HG03066 (cell line): ENCODE measurements around the gene CCNF.

ENCODE experiments used
- ATAC-seq: cut with Tn5 transposase; IDR thresholded peaks from one replicate; pipeline ENCODE4 v1.9.1; 2021; ENCODE audit warnings: low read depth; ENCODE audit not compliant: unreplicated experiment

The CCNF gene

DNA sequence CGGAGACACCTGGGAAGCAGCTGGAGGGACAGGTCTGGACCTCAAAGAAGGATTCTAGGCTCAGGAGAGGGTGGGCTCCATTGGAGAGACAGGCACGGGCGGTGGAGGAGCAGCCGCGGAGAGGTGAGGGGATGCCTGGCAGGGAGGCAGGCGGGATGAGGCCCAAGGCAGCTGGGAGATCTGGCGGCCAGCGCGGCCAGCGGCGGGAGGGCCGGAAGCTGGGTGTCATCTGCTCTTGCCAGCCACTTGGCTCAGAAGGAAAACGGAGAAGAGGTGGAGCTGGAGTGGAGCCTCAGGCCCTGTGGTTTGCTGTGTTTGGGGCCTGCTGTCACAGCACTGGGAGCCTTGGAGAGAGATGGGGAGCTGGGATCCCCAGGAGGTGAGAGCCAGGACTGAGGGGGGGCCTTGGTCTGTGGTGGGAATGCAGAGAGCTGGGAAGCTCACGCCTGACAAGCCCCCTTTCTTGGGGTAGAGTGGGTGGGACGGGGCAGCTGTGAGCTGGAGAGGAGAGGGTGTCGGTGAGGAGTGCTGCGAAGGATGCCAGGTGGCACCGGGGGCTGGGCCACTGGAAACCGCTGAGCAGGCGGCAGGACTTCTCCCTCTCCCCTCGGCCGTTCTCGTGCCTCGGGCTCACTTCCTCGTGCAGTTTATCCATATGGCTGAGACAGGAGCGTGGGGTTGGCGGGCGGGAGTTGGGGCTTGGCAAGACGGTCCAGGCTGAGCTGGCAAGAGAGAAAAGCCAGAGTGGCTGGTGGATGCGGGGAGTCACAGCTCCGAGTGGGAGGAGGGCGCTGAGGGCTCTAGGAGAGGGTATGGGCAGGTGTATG lies 53.7 kb downstream of the CCNF start:
- ATAC-seq, result no peak

- ATAC-seq, result no peak
These were observed 55.0 kb downstream of the CCNF start for GRCh38 chr16:2483939-2484897.

GRCh38 chr16:2484898-2485508 lies 55.8 kb downstream of the CCNF start:
- no peak for ATAC-seq

DNA sequence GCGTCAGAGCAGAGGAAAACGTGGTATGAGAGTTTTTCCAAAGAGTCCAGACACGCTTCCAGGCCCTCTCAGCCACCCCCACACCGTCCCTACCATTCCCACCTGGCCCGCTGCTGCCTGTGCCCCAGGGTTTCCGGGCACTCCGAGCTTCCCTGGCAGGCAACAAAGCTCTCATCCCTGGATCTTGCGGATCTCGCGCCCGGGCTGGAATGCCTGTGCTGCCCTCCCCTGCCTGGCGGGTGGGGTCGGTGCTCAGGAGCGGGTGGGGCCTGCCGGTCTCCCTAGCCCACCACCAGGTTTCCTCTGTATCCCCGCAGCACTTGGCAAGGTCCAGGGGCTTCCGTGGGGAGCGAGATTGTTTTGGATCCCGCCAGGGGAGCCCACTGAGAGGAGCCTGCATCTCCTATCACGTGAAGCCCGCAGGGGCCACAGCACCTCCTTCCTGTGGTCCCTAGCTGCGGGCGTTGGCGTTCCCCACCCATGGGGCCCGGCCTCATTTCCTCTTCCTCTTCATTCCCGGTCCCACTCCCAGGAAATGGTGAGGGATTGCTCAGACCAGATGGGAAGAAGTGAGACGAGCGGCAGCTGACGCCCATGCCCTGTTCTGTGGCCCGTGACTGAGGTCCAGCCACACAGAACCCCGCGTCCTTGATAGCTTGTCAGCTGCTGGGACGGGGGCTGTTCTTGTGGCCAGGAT lies 56.7 kb downstream of the CCNF start:
- no peak for ATAC-seq

DNA sequence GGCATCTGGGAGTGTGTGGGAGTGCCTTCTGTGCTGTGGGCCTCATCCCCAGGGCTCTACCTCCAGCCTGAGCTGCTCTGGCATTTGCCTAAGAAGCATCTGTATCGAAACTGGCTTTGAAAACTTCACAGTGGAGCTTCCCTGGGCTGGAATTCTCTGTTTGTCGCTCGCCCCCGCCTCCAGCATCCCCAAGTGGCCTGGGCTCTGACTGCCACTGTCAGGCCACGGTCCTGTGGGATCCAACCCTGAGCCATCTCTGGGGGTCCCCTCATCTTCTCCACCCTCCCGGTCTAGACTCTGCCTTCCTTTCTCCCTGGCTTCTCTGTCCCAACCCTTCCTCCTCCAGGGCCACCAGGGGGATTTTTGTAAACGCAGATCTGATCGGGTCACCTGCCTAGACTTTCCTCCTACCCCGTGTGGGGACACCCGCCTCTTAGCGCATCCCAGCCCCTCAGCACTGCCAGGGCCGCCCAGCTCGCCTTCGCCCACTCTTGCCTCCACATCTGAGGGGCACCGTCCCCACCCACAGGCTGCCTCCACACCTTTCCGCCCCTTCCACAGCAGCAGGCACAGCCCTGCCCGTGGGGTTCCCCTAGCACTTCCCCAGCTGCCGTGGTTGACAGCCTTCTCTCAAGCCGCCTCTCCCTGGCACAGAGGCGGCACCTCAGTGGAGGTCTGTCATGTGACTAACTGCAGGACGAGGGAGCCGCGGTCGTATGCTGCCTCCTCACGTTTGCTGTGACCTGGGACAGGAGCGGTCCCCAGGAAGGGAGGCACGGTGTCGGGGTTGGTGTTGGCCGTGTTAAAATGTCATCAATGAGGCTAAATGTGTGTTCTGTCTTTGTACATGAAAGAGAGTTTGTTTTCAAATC lies 57.6 kb downstream of the CCNF start:
- ATAC-seq, result no peak

GRCh38 chr16:2487517-2487842 lies 58.2 kb downstream of the CCNF start:
- no peak for ATAC-seq

DNA sequence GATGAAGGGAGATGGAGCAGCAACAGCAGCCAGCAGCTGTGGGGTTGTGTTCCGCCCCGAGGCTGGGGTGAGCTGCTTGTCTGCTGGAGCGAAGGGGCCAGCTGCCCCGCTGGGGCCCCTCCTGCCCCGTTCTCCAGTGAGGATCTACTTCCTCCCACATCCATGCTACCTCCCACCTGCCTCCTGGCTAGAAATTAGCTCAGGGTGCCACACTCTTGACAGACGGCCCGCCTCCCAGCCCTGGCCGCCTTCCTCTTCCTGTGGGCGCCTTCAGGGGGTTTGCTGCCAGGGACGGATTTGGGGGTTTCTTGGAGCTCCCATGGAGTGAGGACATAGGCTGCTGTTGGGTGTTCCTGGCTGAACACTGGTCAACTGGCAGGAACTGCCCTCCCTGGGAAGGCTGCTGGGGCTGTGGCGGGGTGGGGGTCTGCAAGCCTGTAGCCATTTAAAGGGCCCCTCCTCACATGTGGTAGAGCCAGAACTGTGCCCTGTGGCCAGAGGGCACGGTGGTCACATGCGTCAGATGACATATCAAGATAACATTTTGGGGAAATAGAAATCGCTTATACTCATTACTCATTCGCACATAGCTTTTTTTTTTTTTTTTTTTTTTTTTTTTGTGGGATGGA lies 58.8 kb downstream of the CCNF start:
- ATAC-seq, result no peak

DNA sequence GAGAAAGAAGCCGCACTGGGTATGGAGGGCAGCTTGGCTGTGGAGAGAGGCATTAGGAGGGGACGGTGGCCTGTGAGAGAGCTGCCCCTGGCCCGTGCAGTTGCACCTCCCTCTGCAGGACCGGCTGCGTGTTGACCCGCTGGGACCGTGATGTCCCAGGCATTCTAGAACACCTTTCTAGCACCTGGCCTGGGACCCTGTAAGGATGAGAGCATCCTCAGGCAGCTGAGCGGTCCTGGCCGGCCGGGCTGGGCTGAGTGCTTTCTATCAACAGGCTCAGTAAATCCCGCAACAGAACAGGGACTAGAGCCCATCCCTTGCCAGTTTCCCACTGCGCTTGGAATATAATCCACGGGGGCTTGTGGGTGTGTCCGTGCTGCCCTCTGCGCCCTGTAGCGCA lies 60.3 kb downstream of the CCNF start:
- ATAC-seq, result no peak

GRCh38 chr16:2490190-2491105 lies 61.2 kb downstream of the CCNF start:
- ATAC-seq, result no peak

- no peak for ATAC-seq
These were observed 63.0 kb downstream of the CCNF start for GRCh38 chr16:2492292-2492691.

DNA sequence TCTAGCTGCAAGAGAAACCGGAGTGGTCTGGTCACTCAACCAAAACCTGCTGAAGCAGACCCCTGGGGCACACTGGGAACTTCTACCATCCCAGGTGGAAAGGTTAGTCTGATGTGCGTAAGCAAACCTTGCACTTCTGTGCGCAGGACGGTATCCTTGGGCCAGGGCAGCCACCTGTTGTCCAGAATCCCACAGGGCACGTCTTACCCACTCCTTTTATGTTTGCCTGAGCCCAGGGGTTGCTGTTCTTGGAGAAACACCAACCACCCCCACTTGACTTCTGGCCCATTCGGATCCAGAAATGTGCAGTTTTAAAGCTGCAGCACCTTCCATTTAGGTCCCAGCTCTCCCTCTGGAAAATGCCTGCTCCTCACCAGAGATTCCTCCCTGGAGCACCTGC lies 64.4 kb downstream of the CCNF start:
- ATAC-seq, result no peak

- ATAC-seq, result no peak
These were observed 65.4 kb downstream of the CCNF start for GRCh38 chr16:2494616-2495015.

DNA sequence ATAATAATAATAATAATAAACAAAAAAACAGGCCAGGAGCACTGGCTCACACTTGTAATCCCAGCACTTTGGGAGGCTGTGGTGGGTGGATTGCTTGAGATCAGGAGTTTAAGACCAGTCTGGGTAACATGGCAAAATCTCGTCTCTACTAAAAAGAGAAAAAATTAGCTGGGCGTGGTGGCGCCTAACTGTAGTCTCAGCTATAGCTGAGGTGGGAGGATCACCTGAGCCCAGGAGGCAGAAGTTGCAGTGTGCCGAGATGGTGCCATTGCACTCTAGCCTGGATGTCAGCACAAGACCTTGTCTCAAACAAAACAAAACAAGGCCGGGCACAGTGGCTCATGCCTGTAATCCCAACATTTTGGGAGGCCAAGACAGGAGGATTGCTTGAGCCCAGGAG lies 65.8 kb downstream of the CCNF start:
- no peak for ATAC-seq

- no peak for ATAC-seq
These were observed 67.2 kb downstream of the CCNF start for GRCh38 chr16:2496223-2497115.

DNA sequence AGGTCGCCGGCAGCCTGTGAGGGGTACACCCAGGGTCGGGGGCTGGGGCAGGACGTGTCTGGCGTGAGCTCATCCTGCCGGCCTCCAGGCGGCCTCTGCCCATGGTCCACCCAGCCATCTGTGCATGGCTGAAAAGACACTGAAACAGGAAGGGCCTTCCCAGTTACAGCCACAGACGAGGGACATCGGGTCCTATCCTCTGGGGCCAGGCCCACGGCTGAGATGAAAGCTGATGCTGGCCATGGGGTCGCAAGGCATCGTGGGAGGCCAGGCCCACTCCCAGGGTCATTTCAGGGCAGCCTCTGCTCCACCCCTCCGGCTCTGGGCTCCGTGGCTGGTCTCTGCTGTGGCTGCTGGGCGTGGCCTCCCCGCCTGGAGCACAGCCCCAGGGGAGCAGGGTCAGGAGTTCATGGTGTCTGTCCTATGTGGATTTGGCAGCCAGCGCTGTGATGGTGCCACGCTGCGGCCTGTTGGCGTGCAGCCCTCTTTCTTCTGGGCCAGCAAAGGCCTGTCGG lies 67.9 kb downstream of the CCNF start:
- no peak for ATAC-seq

GRCh38 chr16:2497695-2498484 lies 68.6 kb downstream of the CCNF start:
- no peak for ATAC-seq
